ENCODE results near the gene PRDM7. TPM values are rescaled to one million over a fixed set of nuclear protein-coding genes. Genes with fewer than 3 reads are reported as not detected.

PRDM7 gene
- total and polyA plus RNA-seq, 2 donors (not counting 1 experiment from before 2014, with no cell fraction given): not detected

GRCh38 chr16:90083139-90083538, 6.0 kb upstream of the PRDM7 start:
- no peak overlapping the region for H3K9ac ChIP-seq (ENCODE audit: low read length)
- POLR2A ChIA-PET: no interaction called here
- no peak for ATAC-seq (ENCODE audit: low read depth)

GRCh38 chr16:90081606-90081970, 4.5 kb upstream of the PRDM7 start:
- Histone ChIP-seq H3K36me3 (replicated peaks in 1 of 2; ENCODE audit: control extremely low read depth in 1 of 2, control insufficient read depth in 1 of 2, extremely low read depth in 1 of 2, insufficient read depth in 2 of 2, low read length in 1 of 2) (no peaks in the 10 kb centered on the region), H3K4me1 (ENCODE audit: control insufficient read depth in 2 of 2, insufficient read depth in 2 of 2, low read length in 2 of 2) (peaks cover 14 to 29% of the 10 kb centered on the region in 2 donors), H3K9ac (ENCODE audit: low read length) (no peak overlapping the region), H2AFZ (ENCODE audit: insufficient read depth, low read depth, low read length, poor library complexity, severe bottlenecking) (peak overlapping the region; percentile 86), H3K79me2 (ENCODE audit: control insufficient read depth, insufficient read depth, low read length) (no peaks in the 10 kb centered on the region), H3K27ac (ENCODE audit: low read length in 2 of 2) (no peak overlapping the region), H3K4me3 (ENCODE audit: control extremely low read depth in 1 of 5, extremely low read depth in 1 of 5, insufficient read depth in 1 of 5, low read depth in 2 of 5, low read length in 4 of 5) (peak overlapping the region in 1 of 5 experiments; percentile 65), H4K20me1 (ENCODE audit: control insufficient read depth, insufficient read depth, low read length, poor library complexity, severe bottlenecking) (no peaks in the 10 kb centered on the region), H3K27me3 (replicated peaks in 1 of 4; ENCODE audit: control extremely low read depth in 1 of 4, control insufficient read depth in 3 of 4, insufficient read depth in 4 of 4, low read length in 3 of 4) (peaks cover 0 to 6% (median 2%) of the 10 kb centered on the region in 4 experiments), H3K9me3 (ENCODE audit: control extremely low read depth in 1 of 3, control insufficient read depth in 2 of 3, insufficient read depth in 1 of 3, low read length in 2 of 3) (peaks cover 0 to 7% (median 2%) of the 10 kb centered on the region in 3 donors), H3K4me2 (replicated peaks; ENCODE audit: low read depth, low read length, poor library complexity, severe bottlenecking) (peak overlapping the region; percentile 90)
- Mint-ChIP-seq H3K4me1 (peaks cover 14% of the 10 kb centered on the region), H3K27me3 (peaks cover 35% of the 10 kb centered on the region), H3K27ac (no peak overlapping the region), H3K4me3 (peak overlapping the region; percentile 90), H3K9me3 (ENCODE audit: insufficient read depth) (no peaks in the 10 kb centered on the region)
- 60% methylated on average over 4 of the region's 7 CpGs for WGBS (ENCODE audit: insufficient coverage)
- POLR2A ChIA-PET: no interaction called here
- intact Hi-C loops (cut with micrococcal nuclease): no loop called here
- no peak for TF ChIP-seq CTCF (IDR thresholded peaks at IDR 0.05)
- TF ChIP-seq EZH2 (IDR thresholded peaks at IDR 0.05; ENCODE audit: borderline replicate concordance, insufficient read depth, low read depth, low read length, poor library complexity, severe bottlenecking): no peak
- DNase-seq (no peak), ATAC-seq (ENCODE audit: low read depth) (no peak)
- CTCF ChIA-PET: interaction anchor here (0.8 to 1.0 kb wide), 2 partner anchors 11 to 160 kb away, joined by 3 to 6 read pairs; no protein-coding TSS in a partner anchor

More at GRCh38 chr16:90083139-90083538, 6.0 kb upstream of the PRDM7 start:
- Mint-ChIP-seq H3K4me3 (peak overlapping the region; percentile 90), H3K27ac (peak overlapping the region; percentile 54), H3K4me1 (peaks cover 4% of the 10 kb centered on the region), H3K9me3 (ENCODE audit: insufficient read depth) (no peaks in the 10 kb centered on the region), H3K27me3 (peaks cover 26% of the 10 kb centered on the region)
- intact Hi-C loops (cut with micrococcal nuclease): no loop called here
- Histone ChIP-seq H3K27ac (ENCODE audit: low read length in 2 of 2) (no peak overlapping the region), H3K79me2 (ENCODE audit: control insufficient read depth, insufficient read depth, low read length) (no peaks in the 10 kb centered on the region), H3K4me3 (ENCODE audit: control extremely low read depth in 1 of 5, extremely low read depth in 1 of 5, insufficient read depth in 1 of 5, low read depth in 2 of 5, low read length in 4 of 5) (no peak overlapping the region), H4K20me1 (ENCODE audit: control insufficient read depth, insufficient read depth, low read length, poor library complexity, severe bottlenecking) (no peaks in the 10 kb centered on the region), H3K36me3 (replicated peaks in 1 of 2; ENCODE audit: control extremely low read depth in 1 of 2, control insufficient read depth in 1 of 2, extremely low read depth in 1 of 2, insufficient read depth in 2 of 2, low read length in 1 of 2) (no peaks in the 10 kb centered on the region), H3K9me3 (ENCODE audit: control extremely low read depth in 1 of 3, control insufficient read depth in 2 of 3, insufficient read depth in 1 of 3, low read length in 2 of 3) (peaks cover 0 to 7% (median 2%) of the 10 kb centered on the region in 3 donors), H3K4me1 (ENCODE audit: control insufficient read depth in 2 of 2, insufficient read depth in 2 of 2, low read length in 2 of 2) (peaks cover 2 to 14% of the 10 kb centered on the region in 2 donors), H3K27me3 (replicated peaks in 1 of 4; ENCODE audit: control extremely low read depth in 1 of 4, control insufficient read depth in 3 of 4, insufficient read depth in 4 of 4, low read length in 3 of 4) (peaks cover 0 to 6% (median 2%) of the 10 kb centered on the region in 4 experiments), H3K4me2 (replicated peaks; ENCODE audit: low read depth, low read length, poor library complexity, severe bottlenecking) (no peak overlapping the region), H2AFZ (ENCODE audit: insufficient read depth, low read depth, low read length, poor library complexity, severe bottlenecking) (no peak overlapping the region)
- no peak for TF ChIP-seq EZH2 (IDR thresholded peaks at IDR 0.05; ENCODE audit: borderline replicate concordance, insufficient read depth, low read depth, low read length, poor library complexity, severe bottlenecking)
- TF ChIP-seq CTCF (IDR thresholded peaks at IDR 0.05): no peak
- CTCF ChIA-PET: no interaction called here
- whole genome bisulfite sequencing (ENCODE audit: insufficient coverage): 100% methylated on average over 4 of the region's 8 CpGs
- no peak for DNase-seq

Data from B cell (primary cell).